DND-41 (cell line): ENCODE results near the gene FOXA2.

ENCODE experiments used
- EZH2 ChIP-seq: IDR thresholded peaks from 3 replicates; pipeline ENCODE4 v1.6.1; 2012; ENCODE audit warnings: borderline replicate concordance, low read depth, mild to moderate bottlenecking, moderate library complexity, low read length, inconsistent platforms; ENCODE audit not compliant: severe bottlenecking
- TF ChIP-seq, protein P1 (sequence below): IDR thresholded peaks from 2 replicates; pipeline ENCODE4 v1.5.1; 2012; ENCODE audit warnings: borderline replicate concordance, low read length, moderate library complexity, mild to moderate bottlenecking; ENCODE audit not compliant: poor library complexity, severe bottlenecking; ENCODE audit errors: extremely low read depth

DNA sequence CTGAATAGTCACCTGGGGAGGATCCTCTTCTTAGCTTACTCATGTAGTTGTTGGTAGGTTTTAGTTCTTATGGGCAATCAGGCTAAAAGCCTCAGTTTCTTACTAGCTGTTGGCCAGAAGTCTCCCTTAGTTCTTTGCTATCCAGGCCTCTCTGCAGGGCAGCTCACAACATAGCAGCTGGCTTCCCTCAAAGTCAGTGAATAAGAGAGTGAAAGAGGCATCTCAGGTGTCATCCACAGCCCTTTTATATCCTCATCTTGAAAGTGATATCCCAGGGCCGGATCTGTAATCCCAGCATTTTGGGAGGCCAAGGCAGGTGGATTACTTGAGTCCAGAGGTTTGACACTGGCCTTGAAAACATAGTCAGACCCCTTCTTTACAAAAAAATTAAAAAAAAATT is 42.1 kb upstream of the FOXA2 start:
- TF ChIP-seq, protein P1, sequence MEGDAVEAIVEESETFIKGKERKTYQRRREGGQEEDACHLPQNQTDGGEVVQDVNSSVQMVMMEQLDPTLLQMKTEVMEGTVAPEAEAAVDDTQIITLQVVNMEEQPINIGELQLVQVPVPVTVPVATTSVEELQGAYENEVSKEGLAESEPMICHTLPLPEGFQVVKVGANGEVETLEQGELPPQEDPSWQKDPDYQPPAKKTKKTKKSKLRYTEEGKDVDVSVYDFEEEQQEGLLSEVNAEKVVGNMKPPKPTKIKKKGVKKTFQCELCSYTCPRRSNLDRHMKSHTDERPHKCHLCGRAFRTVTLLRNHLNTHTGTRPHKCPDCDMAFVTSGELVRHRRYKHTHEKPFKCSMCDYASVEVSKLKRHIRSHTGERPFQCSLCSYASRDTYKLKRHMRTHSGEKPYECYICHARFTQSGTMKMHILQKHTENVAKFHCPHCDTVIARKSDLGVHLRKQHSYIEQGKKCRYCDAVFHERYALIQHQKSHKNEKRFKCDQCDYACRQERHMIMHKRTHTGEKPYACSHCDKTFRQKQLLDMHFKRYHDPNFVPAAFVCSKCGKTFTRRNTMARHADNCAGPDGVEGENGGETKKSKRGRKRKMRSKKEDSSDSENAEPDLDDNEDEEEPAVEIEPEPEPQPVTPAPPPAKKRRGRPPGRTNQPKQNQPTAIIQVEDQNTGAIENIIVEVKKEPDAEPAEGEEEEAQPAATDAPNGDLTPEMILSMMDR: no peak
- TF ChIP-seq EZH2: no peak
